Measurements from ENCODE around the gene PPM1H.

GRCh38 chr12:62839869-62840660 is 94.9 kb downstream of the PPM1H start:
- TF ChIP-seq POLR2A (IDR thresholded peaks at IDR 0.05) (no peak), CTCF (IDR thresholded peaks at IDR 0.05) (no peak), POLR2AphosphoS5 (IDR thresholded peaks at IDR 0.05) (no peak)

Data from sigmoid colon (tissue), 4 donors.